Diencephalon (tissue), 1 donor: ENCODE data around the gene RET. TPM values are rescaled to one million over a fixed set of nuclear protein-coding genes. Genes with fewer than 3 reads are reported as not detected.

Source experiments
- total RNA-seq: library from RNA; depleted of rRNA; stranded (reverse); fragments of >200 nt; gene quantifications from one replicate; pipeline ENCODE4 v1.2.3, GENCODE V29; 2014

RET gene
- total RNA-seq: 11.3 TPM

GRCh38 chr10:43076876-43077420 is at the start of gene RET:
Gene RET (plus strand): TSS chr10:43077069. CDS start chr10:43077259, 190 bp downstream.

GRCh38 chr10:43138021-43138756 is 61.3 kb downstream of the RET start, which contains the start of gene CSGALNACT2:
Gene CSGALNACT2 (plus strand): TSS chr10:43138445. CDS start chr10:43155150, 16,705 bp downstream.

Other genes starting within 250 kb of the RET start
- gene CSGALNACT2, start 61.4 kb downstream of the RET start, total RNA-seq: 52.1 TPM
- 18.0 TPM for gene RASGEF1A, start 190.0 kb downstream of the RET start, total RNA-seq